GM21737 (cell line): ENCODE results near the gene SMIM24.

Experiments used
- ATAC-seq: cut with Tn5 transposase; IDR thresholded peaks from one replicate; pipeline ENCODE4 v1.9.1; 2021; ENCODE audit warnings: mild to moderate bottlenecking, moderate library complexity; ENCODE audit not compliant: unreplicated experiment

Gene SMIM24

GRCh38 chr19:3499738-3500428 lies 19.6 kb upstream of the SMIM24 start:
- ATAC-seq, result peak; percentile 9

GRCh38 chr19:3497757-3498520 lies 17.6 kb upstream of the SMIM24 start:
- no peak for ATAC-seq

- ATAC-seq, result no peak
Measured at GRCh38 chr19:3496392-3497273, 16.3 kb upstream of the SMIM24 start.

GRCh38 chr19:3494559-3494958 lies 14.2 kb upstream of the SMIM24 start:
- no peak for ATAC-seq

GRCh38 chr19:3494051-3494450 lies 13.7 kb upstream of the SMIM24 start:
- ATAC-seq, result no peak

- no peak for ATAC-seq
Measured at GRCh38 chr19:3493651-3494050, 13.3 kb upstream of the SMIM24 start.

- ATAC-seq, result no peak
Measured at GRCh38 chr19:3492919-3493318, 12.6 kb upstream of the SMIM24 start.

GRCh38 chr19:3492131-3492839 lies 12.0 kb upstream of the SMIM24 start:
- no peak for ATAC-seq

- no peak for ATAC-seq
Measured at GRCh38 chr19:3491396-3492119, 11.2 kb upstream of the SMIM24 start.

- ATAC-seq, result no peak
Measured at GRCh38 chr19:3483226-3483628, 2.9 kb upstream of the SMIM24 start, which contains the start of gene SMIM44. Gene SMIM44, minus strand, starts transcription at chr19:3483441. Its CDS starts 38 bp downstream, at chr19:3483403.

GRCh38 chr19:3482507-3483225 lies 2.3 kb upstream of the SMIM24 start:
- no peak for ATAC-seq

GRCh38 chr19:3481241-3482090 lies 1.1 kb upstream of the SMIM24 start:
- no peak for ATAC-seq

GRCh38 chr19:3479834-3480215 lies 500 bp downstream of the SMIM24 start:
- no peak for ATAC-seq

GRCh38 chr19:3479177-3479833 lies 1.0 kb downstream of the SMIM24 start:
- no peak for ATAC-seq

GRCh38 chr19:3478409-3479176 lies 1.7 kb downstream of the SMIM24 start:
- no peak for ATAC-seq

GRCh38 chr19:3477951-3478350 lies 2.4 kb downstream of the SMIM24 start:
- ATAC-seq, result no peak

- no peak for ATAC-seq
Measured at GRCh38 chr19:3477506-3477905, 2.8 kb downstream of the SMIM24 start.
